Measurements from ENCODE around the gene IKZF3. TPM values are rescaled to one million over a fixed set of nuclear protein-coding genes. Genes with fewer than 3 reads are reported as not detected.

IKZF3 gene
- total and polyA plus RNA-seq, 2 donors from 2014 or later = 0.09 to 10.2 TPM

- intact Hi-C loops (cut with DNase I) = no loop called here
- H3K27ac ChIP-seq (ENCODE audit: low read depth in 2 of 2, low read length in 2 of 2) = no peak overlapping the region
These were observed 18.9 kb downstream of the IKZF3 start for GRCh38 chr17:39845052-39845846.

GRCh38 chr17:39841134-39841683 lies 22.9 kb downstream of the IKZF3 start:
- H3K9ac ChIP-seq (ENCODE audit: low read length in 3 of 3) = no peak overlapping the region
- no peaks in the 10 kb centered on the region for H3K4me1 ChIP-seq (ENCODE audit: control insufficient read depth in 2 of 3, insufficient read depth in 2 of 3, low read depth in 1 of 3, low read length in 3 of 3)
- H3K4me3 ChIP-seq (ENCODE audit: low read length in 3 of 3) = no peak overlapping the region
- H3K36me3 ChIP-seq (ENCODE audit: control insufficient read depth in 2 of 3, insufficient read depth in 3 of 3, low read length in 3 of 3) = no peaks in the 10 kb centered on the region
- no peak for TF ChIP-seq CTCF (IDR thresholded peaks at IDR 0.05; ENCODE audit: borderline replicate concordance, extremely low read depth, insufficient read depth)
- no peak overlapping the region for H3K27ac ChIP-seq (ENCODE audit: low read depth in 2 of 2, low read length in 2 of 2)
- intact Hi-C loops (cut with DNase I) = no loop called here
- no peaks in the 10 kb centered on the region for H3K27me3 ChIP-seq (ENCODE audit: control insufficient read depth, insufficient read depth, low read length)
- peaks cover 0 to 3% (median 0%) of the 10 kb centered on the region in 3 donors for H3K9me3 ChIP-seq (ENCODE audit: control insufficient read depth in 2 of 3, insufficient read depth in 1 of 3, low read length in 3 of 3)
- FAIRE-seq (no peak), DNase-seq (no peak)

More at GRCh38 chr17:39845052-39845846, 18.9 kb downstream of the IKZF3 start:
- no peaks in the 10 kb centered on the region for H3K9me3 ChIP-seq (ENCODE audit: control insufficient read depth in 2 of 3, insufficient read depth in 1 of 3, low read length in 3 of 3)
- no peak for TF ChIP-seq CTCF (IDR thresholded peaks at IDR 0.05; ENCODE audit: borderline replicate concordance, extremely low read depth, insufficient read depth)
- H3K4me1 ChIP-seq (ENCODE audit: control insufficient read depth in 2 of 3, insufficient read depth in 2 of 3, low read depth in 1 of 3, low read length in 3 of 3) = peaks cover 0 to 2% (median 0%) of the 10 kb centered on the region in 3 donors
- no peak overlapping the region for H3K4me3 ChIP-seq (ENCODE audit: low read length in 3 of 3)
- no peak overlapping the region for H3K9ac ChIP-seq (ENCODE audit: low read length in 3 of 3)
- FAIRE-seq (no peak), DNase-seq (no peak)
- H3K36me3 ChIP-seq (ENCODE audit: control insufficient read depth in 2 of 3, insufficient read depth in 3 of 3, low read length in 3 of 3) = no peaks in the 10 kb centered on the region
- no peaks in the 10 kb centered on the region for H3K27me3 ChIP-seq (ENCODE audit: control insufficient read depth, insufficient read depth, low read length)

GRCh38 chr17:39838784-39839183 lies 25.3 kb downstream of the IKZF3 start:
- FAIRE-seq = no peak
- intact Hi-C loops (cut with DNase I) = no loop called here

More at GRCh38 chr17:39838784-39839183, 25.3 kb downstream of the IKZF3 start:
- no peak for TF ChIP-seq CTCF (IDR thresholded peaks at IDR 0.05; ENCODE audit: borderline replicate concordance, extremely low read depth, insufficient read depth)
- Histone ChIP-seq H3K27me3 (ENCODE audit: control insufficient read depth, insufficient read depth, low read length) (no peaks in the 10 kb centered on the region), H3K4me1 (ENCODE audit: control insufficient read depth in 2 of 3, insufficient read depth in 2 of 3, low read depth in 1 of 3, low read length in 3 of 3) (no peaks in the 10 kb centered on the region), H3K9me3 (ENCODE audit: control insufficient read depth in 2 of 3, insufficient read depth in 1 of 3, low read length in 3 of 3) (peaks cover 0 to 9% (median 0%) of the 10 kb centered on the region in 3 donors), H3K27ac (ENCODE audit: low read depth in 2 of 2, low read length in 2 of 2) (no peak overlapping the region), H3K36me3 (ENCODE audit: control insufficient read depth in 2 of 3, insufficient read depth in 3 of 3, low read length in 3 of 3) (no peaks in the 10 kb centered on the region), H3K4me3 (ENCODE audit: low read length in 3 of 3) (no peak overlapping the region), H3K9ac (ENCODE audit: low read length in 3 of 3) (no peak overlapping the region)
- DNase-seq = no peak

All from kidney (tissue), 14 donors.